ENCODE data around the gene NMT2.

NMT2 gene

DNA sequence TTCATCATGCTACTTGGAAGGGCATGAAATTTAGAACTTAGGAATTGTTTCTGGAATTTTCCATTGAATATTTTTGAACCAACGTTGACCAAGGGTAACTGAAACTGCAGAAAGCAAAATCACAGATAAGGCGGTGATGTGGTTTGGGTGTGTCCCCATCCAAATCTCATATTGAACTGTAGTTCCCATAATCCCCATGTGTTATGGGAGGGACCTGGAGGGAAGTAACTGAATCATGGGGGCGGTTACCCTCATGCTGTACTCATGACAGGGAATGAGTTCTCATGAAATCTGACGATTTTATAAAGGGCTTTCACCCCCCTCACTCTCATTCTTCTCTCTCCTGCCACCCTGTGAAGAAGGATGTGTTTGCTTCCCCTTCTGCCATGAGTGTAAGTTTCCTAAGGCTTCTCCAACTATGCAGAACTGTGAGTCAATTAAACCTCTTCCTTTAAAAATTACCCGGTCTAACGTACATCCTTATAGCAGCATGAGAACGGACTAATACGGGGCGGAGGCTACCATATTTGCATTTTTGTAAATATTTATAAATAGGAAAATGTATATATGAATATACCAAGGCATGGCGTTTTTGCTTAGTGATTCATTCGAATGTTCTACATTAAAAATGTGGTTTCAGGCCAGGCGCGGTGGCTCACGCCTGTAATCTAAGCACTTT, 12.4 kb downstream of the NMT2 start:
- no peak for DNase-seq (ENCODE audit: low read depth)
- H3K4me3 ChIP-seq (ENCODE audit: low read depth, low read length) = no peak overlapping the region
- TF ChIP-seq, protein P1, sequence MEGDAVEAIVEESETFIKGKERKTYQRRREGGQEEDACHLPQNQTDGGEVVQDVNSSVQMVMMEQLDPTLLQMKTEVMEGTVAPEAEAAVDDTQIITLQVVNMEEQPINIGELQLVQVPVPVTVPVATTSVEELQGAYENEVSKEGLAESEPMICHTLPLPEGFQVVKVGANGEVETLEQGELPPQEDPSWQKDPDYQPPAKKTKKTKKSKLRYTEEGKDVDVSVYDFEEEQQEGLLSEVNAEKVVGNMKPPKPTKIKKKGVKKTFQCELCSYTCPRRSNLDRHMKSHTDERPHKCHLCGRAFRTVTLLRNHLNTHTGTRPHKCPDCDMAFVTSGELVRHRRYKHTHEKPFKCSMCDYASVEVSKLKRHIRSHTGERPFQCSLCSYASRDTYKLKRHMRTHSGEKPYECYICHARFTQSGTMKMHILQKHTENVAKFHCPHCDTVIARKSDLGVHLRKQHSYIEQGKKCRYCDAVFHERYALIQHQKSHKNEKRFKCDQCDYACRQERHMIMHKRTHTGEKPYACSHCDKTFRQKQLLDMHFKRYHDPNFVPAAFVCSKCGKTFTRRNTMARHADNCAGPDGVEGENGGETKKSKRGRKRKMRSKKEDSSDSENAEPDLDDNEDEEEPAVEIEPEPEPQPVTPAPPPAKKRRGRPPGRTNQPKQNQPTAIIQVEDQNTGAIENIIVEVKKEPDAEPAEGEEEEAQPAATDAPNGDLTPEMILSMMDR (IDR thresholded peaks at IDR 0.05; ENCODE audit: insufficient read depth, low read depth, low read length, missing control alignments) = no peak

DNA sequence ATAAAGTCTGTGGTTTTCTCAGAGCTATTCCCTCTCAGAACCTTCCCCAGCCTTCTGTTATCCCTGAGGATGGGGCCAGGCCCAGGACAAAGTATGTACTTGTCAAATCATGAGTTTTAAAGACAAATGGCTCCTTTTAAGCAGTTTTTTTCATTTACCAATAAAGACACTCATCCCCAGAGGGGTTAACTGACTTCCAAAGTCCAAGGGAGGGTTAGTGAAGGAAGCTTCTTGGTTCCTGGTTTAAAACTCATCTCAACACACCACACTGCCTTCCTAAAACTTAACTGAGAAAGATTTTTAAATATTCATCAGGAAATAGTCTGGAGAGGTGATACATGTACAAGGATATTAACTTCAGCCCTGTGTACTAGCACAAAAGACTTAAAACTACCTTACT, 15.9 kb downstream of the NMT2 start:
- no peak for DNase-seq (ENCODE audit: low read depth)
- no peak overlapping the region for H3K4me3 ChIP-seq (ENCODE audit: low read depth, low read length)
- TF ChIP-seq, protein P1 (IDR thresholded peaks at IDR 0.05; ENCODE audit: insufficient read depth, low read depth, low read length, missing control alignments) = no peak

- H3K4me3 ChIP-seq (ENCODE audit: low read depth, low read length) = no peak overlapping the region
- TF ChIP-seq, protein P1 (IDR thresholded peaks at IDR 0.05; ENCODE audit: insufficient read depth, low read depth, low read length, missing control alignments) = no peak
- no peak for DNase-seq (ENCODE audit: low read depth)
Measured at GRCh38 chr10:15150563-15150962, 17.9 kb downstream of the NMT2 start.

DNA sequence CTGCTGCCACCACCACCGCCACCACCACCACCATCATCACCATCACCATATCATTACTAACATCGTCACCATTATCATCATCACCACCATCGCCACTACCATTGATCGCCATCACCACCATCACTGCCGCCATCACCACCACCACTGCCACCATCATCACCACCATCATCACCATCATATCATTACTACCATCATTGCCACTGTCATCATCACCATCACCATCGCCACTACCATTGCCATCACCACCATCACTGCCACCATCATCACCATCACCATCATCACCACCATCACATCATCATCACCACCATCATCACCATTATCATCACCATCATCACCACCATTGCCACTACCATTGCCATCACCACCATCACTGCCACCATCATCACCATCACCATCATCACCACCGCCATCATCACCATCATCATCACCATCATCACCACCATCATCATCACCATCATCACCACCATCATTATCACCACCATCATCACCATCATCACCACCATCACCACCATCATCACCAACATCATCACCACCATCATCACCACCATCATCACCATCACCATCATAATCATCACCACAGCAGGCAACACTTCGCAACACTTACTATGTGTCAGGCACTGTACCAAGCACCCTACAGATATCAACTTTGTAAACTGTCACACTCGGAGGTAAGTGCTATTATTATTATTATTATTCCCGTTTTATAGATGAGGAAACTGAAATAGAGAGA, 19.3 kb downstream of the NMT2 start:
- H3K4me3 ChIP-seq (ENCODE audit: low read depth, low read length) = no peak overlapping the region
- no peak for DNase-seq (ENCODE audit: low read depth)
- TF ChIP-seq, protein P1 (IDR thresholded peaks at IDR 0.05; ENCODE audit: insufficient read depth, low read depth, low read length, missing control alignments) = no peak

- TF ChIP-seq, protein P1 (IDR thresholded peaks at IDR 0.05; ENCODE audit: insufficient read depth, low read depth, low read length, missing control alignments) = no peak
- DNase-seq (ENCODE audit: low read depth) = no peak
- H3K4me3 ChIP-seq (ENCODE audit: low read depth, low read length) = no peak overlapping the region
Measured at GRCh38 chr10:15147594-15148392, 20.7 kb downstream of the NMT2 start.

GRCh38 chr10:15146366-15146765, 22.1 kb downstream of the NMT2 start:
- no peak overlapping the region for H3K4me3 ChIP-seq (ENCODE audit: low read depth, low read length)
- TF ChIP-seq, protein P1 (IDR thresholded peaks at IDR 0.05; ENCODE audit: insufficient read depth, low read depth, low read length, missing control alignments) = no peak
- DNase-seq (ENCODE audit: low read depth) = peak; percentile 32
